ENCODE results near the gene NOVA2. TPM values are rescaled to one million over a fixed set of nuclear protein-coding genes. Genes with fewer than 3 reads are reported as not detected.

NOVA2 gene
- total and polyA plus RNA-seq, 9 of the 15 experiments (the other 6 are each of a cell fraction or from before 2014, with no cell fraction given), result not detected

DNA sequence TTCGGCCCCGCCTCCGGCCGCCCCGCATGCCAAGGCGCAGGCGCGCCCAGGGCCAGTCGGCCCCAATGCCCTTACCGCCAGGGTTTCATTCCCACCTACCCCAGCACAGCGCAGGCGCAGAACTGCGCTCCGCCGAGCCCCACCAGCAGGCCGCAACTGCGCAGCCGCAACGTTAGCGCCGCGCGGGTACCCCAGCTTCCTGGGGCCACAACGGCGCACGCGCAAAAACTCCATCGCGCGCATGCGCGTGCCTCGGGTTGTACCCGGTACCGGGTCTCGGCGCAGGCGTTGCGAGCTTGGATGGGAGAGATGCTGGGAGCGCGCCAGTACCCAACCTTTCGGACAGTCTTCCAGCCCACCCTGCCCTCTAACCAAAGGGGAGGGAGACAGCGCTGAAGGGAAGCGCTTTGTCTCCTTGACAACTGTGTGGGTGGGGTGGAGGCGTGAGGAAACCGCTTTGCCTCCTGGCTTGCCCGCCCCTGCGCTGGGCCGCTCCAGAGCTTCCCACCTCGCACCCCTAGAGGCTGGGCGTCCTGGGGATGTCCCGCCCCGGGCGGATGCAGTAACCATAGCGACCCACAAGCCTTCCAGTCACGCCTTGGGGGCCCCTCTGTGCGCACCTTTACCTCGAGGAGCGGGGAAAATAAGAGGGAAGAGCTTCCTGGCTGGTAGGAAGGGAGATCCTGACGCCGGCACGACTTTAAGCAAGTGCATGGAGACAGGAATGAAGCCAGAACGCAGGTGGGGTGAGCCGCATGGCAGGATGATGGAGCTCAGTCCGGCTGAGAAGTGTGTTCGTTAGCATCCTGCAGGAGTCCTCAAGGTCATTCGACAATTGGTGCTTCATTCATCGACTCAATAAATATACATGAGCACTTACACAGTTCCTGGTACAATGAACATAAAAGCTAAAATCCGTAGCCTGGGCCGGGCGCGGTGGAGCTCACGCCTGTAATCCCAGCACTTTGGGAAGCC lies 70.7 kb downstream of the NOVA2 start (continued):
- TF ChIP-seq NRF1 (conservative IDR thresholded peaks at IDR 0.05 in 1 of 2, IDR thresholded peaks at IDR 0.05 in 1 of 2) (peak; percentile 100), ZNF165 (CRISPR knock-in tag; IDR thresholded peaks at IDR 0.05; ENCODE audit: borderline replicate concordance) (0 out of 2 replicates have a peak, but pooled peaks have one; percentile 28), ZC3H11A (IDR thresholded peaks at IDR 0.05; ENCODE audit: low read depth, low read length) (no peak), ZKSCAN3 (CRISPR knock-in tag; IDR thresholded peaks at IDR 0.05) (no peak), SRSF3 (IDR thresholded peaks at IDR 0.05; ENCODE audit: insufficient read depth, low read length) (no peak), CHD4 (IDR thresholded peaks at IDR 0.05; ENCODE audit: insufficient read depth, insufficient replicate concordance, low read depth, low read length, poor library complexity, severe bottlenecking) (no peak), KDM1A (IDR thresholded peaks at IDR 0.05) (peak; percentile 85 to 94), ARID1B (IDR thresholded peaks at IDR 0.05) (no peak)
- TF ChIP-seq, protein P1, sequence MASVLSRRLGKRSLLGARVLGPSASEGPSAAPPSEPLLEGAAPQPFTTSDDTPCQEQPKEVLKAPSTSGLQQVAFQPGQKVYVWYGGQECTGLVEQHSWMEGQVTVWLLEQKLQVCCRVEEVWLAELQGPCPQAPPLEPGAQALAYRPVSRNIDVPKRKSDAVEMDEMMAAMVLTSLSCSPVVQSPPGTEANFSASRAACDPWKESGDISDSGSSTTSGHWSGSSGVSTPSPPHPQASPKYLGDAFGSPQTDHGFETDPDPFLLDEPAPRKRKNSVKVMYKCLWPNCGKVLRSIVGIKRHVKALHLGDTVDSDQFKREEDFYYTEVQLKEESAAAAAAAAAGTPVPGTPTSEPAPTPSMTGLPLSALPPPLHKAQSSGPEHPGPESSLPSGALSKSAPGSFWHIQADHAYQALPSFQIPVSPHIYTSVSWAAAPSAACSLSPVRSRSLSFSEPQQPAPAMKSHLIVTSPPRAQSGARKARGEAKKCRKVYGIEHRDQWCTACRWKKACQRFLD (CRISPR knock-in tag; IDR thresholded peaks at IDR 0.05), result no peak
- TF ChIP-seq, protein P2, sequence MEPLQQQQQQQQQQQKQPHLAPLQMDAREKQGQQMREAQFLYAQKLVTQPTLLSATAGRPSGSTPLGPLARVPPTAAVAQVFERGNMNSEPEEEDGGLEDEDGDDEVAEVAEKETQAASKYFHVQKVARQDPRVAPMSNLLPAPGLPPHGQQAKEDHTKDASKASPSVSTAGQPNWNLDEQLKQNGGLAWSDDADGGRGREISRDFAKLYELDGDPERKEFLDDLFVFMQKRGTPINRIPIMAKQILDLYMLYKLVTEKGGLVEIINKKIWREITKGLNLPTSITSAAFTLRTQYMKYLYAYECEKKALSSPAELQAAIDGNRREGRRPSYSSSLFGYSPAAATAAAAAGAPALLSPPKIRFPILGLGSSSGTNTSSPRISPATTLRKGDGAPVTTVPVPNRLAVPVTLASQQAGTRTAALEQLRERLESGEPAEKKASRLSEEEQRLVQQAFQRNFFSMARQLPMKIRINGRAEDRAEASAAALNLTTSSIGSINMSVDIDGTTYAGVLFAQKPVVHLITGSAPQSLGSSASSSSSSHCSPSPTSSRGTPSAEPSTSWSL (CRISPR knock-in tag; IDR thresholded peaks at IDR 0.05; ENCODE audit: borderline replicate concordance), result 0 out of 2 replicates have a peak, but pooled peaks have one; percentile 73
- TF ChIP-seq, protein P3, sequence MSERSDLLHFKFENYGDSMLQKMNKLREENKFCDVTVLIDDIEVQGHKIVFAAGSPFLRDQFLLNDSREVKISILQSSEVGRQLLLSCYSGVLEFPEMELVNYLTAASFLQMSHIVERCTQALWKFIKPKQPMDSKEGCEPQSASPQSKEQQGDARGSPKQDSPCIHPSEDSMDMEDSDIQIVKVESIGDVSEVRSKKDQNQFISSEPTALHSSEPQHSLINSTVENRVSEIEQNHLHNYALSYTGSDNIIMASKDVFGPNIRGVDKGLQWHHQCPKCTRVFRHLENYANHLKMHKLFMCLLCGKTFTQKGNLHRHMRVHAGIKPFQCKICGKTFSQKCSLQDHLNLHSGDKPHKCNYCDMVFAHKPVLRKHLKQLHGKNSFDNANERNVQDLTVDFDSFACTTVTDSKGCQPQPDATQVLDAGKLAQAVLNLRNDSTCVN (CRISPR knock-in tag; IDR thresholded peaks at IDR 0.05), result no peak
- TF ChIP-seq, protein P4, sequence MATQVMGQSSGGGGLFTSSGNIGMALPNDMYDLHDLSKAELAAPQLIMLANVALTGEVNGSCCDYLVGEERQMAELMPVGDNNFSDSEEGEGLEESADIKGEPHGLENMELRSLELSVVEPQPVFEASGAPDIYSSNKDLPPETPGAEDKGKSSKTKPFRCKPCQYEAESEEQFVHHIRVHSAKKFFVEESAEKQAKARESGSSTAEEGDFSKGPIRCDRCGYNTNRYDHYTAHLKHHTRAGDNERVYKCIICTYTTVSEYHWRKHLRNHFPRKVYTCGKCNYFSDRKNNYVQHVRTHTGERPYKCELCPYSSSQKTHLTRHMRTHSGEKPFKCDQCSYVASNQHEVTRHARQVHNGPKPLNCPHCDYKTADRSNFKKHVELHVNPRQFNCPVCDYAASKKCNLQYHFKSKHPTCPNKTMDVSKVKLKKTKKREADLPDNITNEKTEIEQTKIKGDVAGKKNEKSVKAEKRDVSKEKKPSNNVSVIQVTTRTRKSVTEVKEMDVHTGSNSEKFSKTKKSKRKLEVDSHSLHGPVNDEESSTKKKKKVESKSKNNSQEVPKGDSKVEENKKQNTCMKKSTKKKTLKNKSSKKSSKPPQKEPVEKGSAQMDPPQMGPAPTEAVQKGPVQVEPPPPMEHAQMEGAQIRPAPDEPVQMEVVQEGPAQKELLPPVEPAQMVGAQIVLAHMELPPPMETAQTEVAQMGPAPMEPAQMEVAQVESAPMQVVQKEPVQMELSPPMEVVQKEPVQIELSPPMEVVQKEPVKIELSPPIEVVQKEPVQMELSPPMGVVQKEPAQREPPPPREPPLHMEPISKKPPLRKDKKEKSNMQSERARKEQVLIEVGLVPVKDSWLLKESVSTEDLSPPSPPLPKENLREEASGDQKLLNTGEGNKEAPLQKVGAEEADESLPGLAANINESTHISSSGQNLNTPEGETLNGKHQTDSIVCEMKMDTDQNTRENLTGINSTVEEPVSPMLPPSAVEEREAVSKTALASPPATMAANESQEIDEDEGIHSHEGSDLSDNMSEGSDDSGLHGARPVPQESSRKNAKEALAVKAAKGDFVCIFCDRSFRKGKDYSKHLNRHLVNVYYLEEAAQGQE (IDR thresholded peaks at IDR 0.05; ENCODE audit: borderline replicate concordance), result no peak
- TF ChIP-seq, protein P4 (CRISPR knock-in tag; IDR thresholded peaks at IDR 0.05; ENCODE audit: low read depth), result peak; percentile 48
